Middle frontal gyrus (tissue), 1 donor: ENCODE results near the gene CD163L1.

Experiments
- DNase-seq: peaks from one replicate; pipeline ENCODE4 v3.0.0-alpha.2; 2015; ENCODE audit warnings: low spot score; ENCODE audit errors: extremely low spot score

The CD163L1 gene

GRCh38 chr12:7327918-7328317, 116.0 kb downstream of the CD163L1 start:
- DNase-seq = no peak

GRCh38 chr12:7324176-7324575, 119.8 kb downstream of the CD163L1 start:
- DNase-seq = no peak

GRCh38 chr12:7322599-7322998, 121.4 kb downstream of the CD163L1 start:
- DNase-seq = no peak

- no peak for DNase-seq
These were observed 122.3 kb downstream of the CD163L1 start for GRCh38 chr12:7321624-7322023.

GRCh38 chr12:7319930-7320329, 124.0 kb downstream of the CD163L1 start:
- no peak for DNase-seq

- DNase-seq = no peak
These were observed 133.9 kb downstream of the CD163L1 start for GRCh38 chr12:7310070-7310469.
